Neural progenitor cell (in vitro differentiated cells): ENCODE data around the gene FER. TPM values are rescaled to one million over a fixed set of nuclear protein-coding genes. Genes with fewer than 3 reads are reported as not detected.

Experiments
- DNase-seq: peaks from one replicate; pipeline ENCODE4 v3.0.0-alpha.2; 2016; ENCODE audit warnings: low spot score
- H2AFZ ChIP-seq: fragments of 200-600 bp; sonication (generic); replicated peaks from 2 replicates; pipeline ENCODE4 v1.6.1; 2016; ENCODE audit warnings: antibody characterized with exemption
- H3F3A ChIP-seq: fragments of 200-600 bp; sonication (generic); 2 replicates; pipeline ENCODE4 v1.6.1; 2016; ENCODE audit warnings: antibody characterized with exemption, low read depth
- H3K27ac ChIP-seq: fragments of 200-600 bp; sonication (generic); 2 replicates; pipeline ENCODE4 v1.5.1; 2016; ENCODE audit warnings: mild to moderate bottlenecking
- H3K27me3 ChIP-seq: fragments of 200-600 bp; sonication (generic); 2 replicates; pipeline ENCODE4 v1.6.1; 2016; ENCODE audit warnings: mild to moderate bottlenecking, moderate library complexity
- H3K36me3 ChIP-seq: fragments of 200-600 bp; sonication (generic); 2 replicates; pipeline ENCODE4 v1.5.1; 2016
- H3K4me1 ChIP-seq: fragments of 200-600 bp; sonication (generic); 2 replicates; pipeline ENCODE4 v1.6.1; 2016; ENCODE audit warnings: mixed run types
- H3K4me2 ChIP-seq: fragments of 200-600 bp; sonication (generic); 2 replicates; pipeline ENCODE4 v1.6.1; 2016
- H3K4me3 ChIP-seq: fragments of 200-600 bp; sonication (generic); 2 replicates; pipeline ENCODE4 v1.5.1; 2016
- H3K79me2 ChIP-seq: fragments of 200-600 bp; sonication (generic); 2 replicates; pipeline ENCODE4 v1.6.1; 2016; ENCODE audit warnings: low read depth
- H3K9ac ChIP-seq: fragments of 200-600 bp; sonication (generic); 2 replicates; pipeline ENCODE4 v1.6.1; 2016
- H3K9me3 ChIP-seq: fragments of 200-600 bp; sonication (generic); 2 replicates; pipeline ENCODE4 v1.5.1; 2016; ENCODE audit warnings: low read depth
- H4K20me1 ChIP-seq: fragments of 200-600 bp; sonication (generic); 2 replicates; pipeline ENCODE4 v1.6.1; 2016; ENCODE audit warnings: low read depth
- H3K27ac Mint-ChIP-seq: 3 replicates; pipeline ENCODE4 v1.8.0; 2021; ENCODE audit warnings: mixed read lengths
- H3K27me3 Mint-ChIP-seq: 2 replicates; pipeline ENCODE4 v1.8.0; 2022; ENCODE audit warnings: low read depth, mild to moderate bottlenecking, inconsistent platforms, moderate library complexity, mixed read lengths; ENCODE audit not compliant: insufficient read depth
- H3K36me3 Mint-ChIP-seq: 3 replicates; pipeline ENCODE4 v1.8.0; 2021; ENCODE audit warnings: mixed read lengths
- H3K4me1 Mint-ChIP-seq: 3 replicates; pipeline ENCODE4 v1.8.0; 2021; ENCODE audit warnings: mixed read lengths
- H3K4me3 Mint-ChIP-seq: 3 replicates; pipeline ENCODE4 v1.8.0; 2021; ENCODE audit warnings: mild to moderate bottlenecking, moderate library complexity, mixed read lengths
- H3K9me3 Mint-ChIP-seq: 3 replicates; pipeline ENCODE4 v1.8.0; 2020; ENCODE audit warnings: mixed read lengths
- EZH2 ChIP-seq: fragments of 200-600 bp; sonication (generic); IDR thresholded peaks from 2 replicates; pipeline ENCODE4 v1.6.1; 2017; ENCODE audit warnings: antibody characterized with exemption, mild to moderate bottlenecking, moderate library complexity
- EZH2phosphoT487 ChIP-seq: fragments of 200-600 bp; sonication (generic); IDR thresholded peaks from 2 replicates; pipeline ENCODE4 v1.6.1; 2017; ENCODE audit warnings: antibody characterized with exemption
- total RNA-seq: library from RNA; depleted of rRNA; stranded (reverse); fragments of >200 nt; gene quantifications from 2 replicates; pipeline ENCODE4 v1.2.3, GENCODE V29; 2015; ENCODE audit warnings: low replicate concordance
- TF ChIP-seq, protein P1 (sequence below): fragments of 200-600 bp; sonication (generic); IDR thresholded peaks from 2 replicates; pipeline ENCODE4 v1.5.1; 2017; ENCODE audit warnings: antibody characterized with exemption, mild to moderate bottlenecking

Gene FER
- total RNA-seq, 1 donor from 2014 or later = 25.0 TPM

DNA sequence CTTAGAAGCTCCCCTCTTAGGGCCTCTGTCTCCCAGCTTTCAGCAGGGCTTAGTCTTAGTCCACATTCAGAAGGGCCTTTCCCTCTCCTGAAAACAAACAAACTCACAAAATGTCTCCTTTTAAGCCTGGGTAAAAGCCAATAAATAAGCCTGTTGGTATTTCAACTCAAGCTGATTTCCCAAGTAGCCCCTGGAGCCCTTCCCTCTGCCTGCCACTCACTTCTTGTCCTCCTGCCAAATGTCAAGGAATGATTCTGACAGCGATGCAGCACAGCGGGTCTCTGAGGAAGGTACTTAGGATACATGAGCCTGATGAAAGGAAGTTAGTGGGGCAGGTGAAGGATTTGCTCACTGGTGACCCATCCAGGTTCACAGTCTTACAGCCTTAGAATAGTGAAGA, 451.6 kb downstream of the FER start:
- no peak overlapping the region for H3K4me2 ChIP-seq
- H3K79me2 ChIP-seq = no peaks in the 10 kb centered on the region
- H3F3A ChIP-seq = no peaks in the 10 kb centered on the region
- no peaks in the 10 kb centered on the region for H3K36me3 ChIP-seq
- H3K9ac ChIP-seq = no peak overlapping the region
- DNase-seq = no peak
- H3K27me3 ChIP-seq = no peaks in the 10 kb centered on the region
- H3K4me1 Mint-ChIP-seq = no peaks in the 10 kb centered on the region
- no peaks in the 10 kb centered on the region for H4K20me1 ChIP-seq
- H3K27ac Mint-ChIP-seq = no peak overlapping the region
- peaks cover 3% of the 10 kb centered on the region for H3K9me3 Mint-ChIP-seq
- H3K4me3 Mint-ChIP-seq = no peak overlapping the region
- no peaks in the 10 kb centered on the region for H3K4me1 ChIP-seq
- H3K36me3 Mint-ChIP-seq = peaks cover 3% of the 10 kb centered on the region
- H3K4me3 ChIP-seq = no peak overlapping the region
- H3K9me3 ChIP-seq = no peaks in the 10 kb centered on the region
- H3K27ac ChIP-seq = no peak overlapping the region
- TF ChIP-seq EZH2phosphoT487 (no peak), EZH2 (no peak)
- TF ChIP-seq, protein P1, sequence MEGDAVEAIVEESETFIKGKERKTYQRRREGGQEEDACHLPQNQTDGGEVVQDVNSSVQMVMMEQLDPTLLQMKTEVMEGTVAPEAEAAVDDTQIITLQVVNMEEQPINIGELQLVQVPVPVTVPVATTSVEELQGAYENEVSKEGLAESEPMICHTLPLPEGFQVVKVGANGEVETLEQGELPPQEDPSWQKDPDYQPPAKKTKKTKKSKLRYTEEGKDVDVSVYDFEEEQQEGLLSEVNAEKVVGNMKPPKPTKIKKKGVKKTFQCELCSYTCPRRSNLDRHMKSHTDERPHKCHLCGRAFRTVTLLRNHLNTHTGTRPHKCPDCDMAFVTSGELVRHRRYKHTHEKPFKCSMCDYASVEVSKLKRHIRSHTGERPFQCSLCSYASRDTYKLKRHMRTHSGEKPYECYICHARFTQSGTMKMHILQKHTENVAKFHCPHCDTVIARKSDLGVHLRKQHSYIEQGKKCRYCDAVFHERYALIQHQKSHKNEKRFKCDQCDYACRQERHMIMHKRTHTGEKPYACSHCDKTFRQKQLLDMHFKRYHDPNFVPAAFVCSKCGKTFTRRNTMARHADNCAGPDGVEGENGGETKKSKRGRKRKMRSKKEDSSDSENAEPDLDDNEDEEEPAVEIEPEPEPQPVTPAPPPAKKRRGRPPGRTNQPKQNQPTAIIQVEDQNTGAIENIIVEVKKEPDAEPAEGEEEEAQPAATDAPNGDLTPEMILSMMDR = no peak
- no peaks in the 10 kb centered on the region for H3K27me3 Mint-ChIP-seq
- no peak overlapping the region for H2AFZ ChIP-seq

DNA sequence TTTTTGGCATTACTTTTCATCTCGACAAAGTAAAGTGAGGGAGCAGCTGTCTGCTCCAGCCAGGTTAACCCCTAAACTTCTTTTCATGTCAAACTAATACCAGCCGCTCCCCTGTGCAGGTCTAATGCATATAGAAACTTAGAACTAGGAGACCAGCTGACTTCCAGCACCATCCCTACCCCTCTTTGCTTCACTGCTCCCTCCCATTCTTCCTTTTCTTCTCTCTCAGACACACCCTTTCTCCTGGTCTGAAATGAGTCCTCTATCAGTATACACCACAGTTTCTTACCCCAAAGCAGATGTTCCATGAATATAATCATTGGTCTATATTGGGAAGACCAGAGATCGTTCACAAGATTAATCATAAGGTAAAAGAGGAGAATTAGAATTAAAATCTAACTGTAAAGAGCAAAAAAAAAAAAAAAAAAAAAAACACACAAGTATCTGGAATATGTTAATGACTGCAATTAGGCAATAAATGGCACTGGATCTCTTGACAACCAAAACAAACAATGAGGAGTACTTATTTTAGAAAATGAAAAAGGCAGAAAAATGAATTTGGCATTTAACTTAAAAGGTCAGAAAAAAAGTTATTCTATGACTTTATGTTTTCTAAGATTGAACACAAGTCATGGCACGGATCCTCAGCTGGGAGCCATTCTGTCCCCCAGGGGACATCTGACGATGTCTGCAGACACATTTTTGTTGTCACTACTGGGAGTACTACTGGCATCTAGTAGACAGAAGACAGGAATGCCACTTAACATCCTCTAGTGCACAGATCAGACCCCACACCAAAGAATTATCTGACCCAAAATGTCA, 452.3 kb downstream of the FER start:
- Mint-ChIP-seq H3K4me1 (no peaks in the 10 kb centered on the region), H3K9me3 (peaks cover 3% of the 10 kb centered on the region), H3K27ac (no peak overlapping the region), H3K4me3 (no peak overlapping the region), H3K36me3 (peaks cover 3% of the 10 kb centered on the region), H3K27me3 (no peaks in the 10 kb centered on the region)
- H3F3A ChIP-seq = no peaks in the 10 kb centered on the region
- no peaks in the 10 kb centered on the region for H4K20me1 ChIP-seq
- H3K36me3 ChIP-seq = no peaks in the 10 kb centered on the region
- no peaks in the 10 kb centered on the region for H3K27me3 ChIP-seq
- no peak overlapping the region for H3K9ac ChIP-seq
- no peak for DNase-seq
- H3K4me2 ChIP-seq = no peak overlapping the region
- H3K27ac ChIP-seq = no peak overlapping the region
- TF ChIP-seq, protein P1 = no peak
- H2AFZ ChIP-seq = no peak overlapping the region
- no peaks in the 10 kb centered on the region for H3K4me1 ChIP-seq
- H3K9me3 ChIP-seq = no peaks in the 10 kb centered on the region
- H3K79me2 ChIP-seq = no peaks in the 10 kb centered on the region
- H3K4me3 ChIP-seq = no peak overlapping the region

DNA sequence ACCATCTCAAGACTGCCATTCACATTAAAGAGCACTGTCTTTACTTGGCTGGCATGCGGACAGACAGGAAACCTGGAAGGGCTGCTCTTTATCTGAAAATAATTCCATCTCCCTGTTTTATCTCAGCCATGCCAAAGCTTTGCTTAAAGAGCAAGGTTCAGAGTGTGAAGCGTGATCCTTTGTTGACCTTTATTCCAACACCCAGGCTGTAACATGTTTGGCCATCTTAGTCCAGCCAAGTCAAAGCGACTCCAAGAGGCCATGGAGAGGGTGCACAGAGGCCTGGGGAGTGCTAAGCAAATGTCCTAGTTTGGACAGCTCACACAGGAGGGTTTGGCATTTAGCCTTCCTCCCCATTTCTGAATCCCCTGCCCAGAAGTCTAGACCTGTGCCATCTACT, 467.3 kb downstream of the FER start:
- Histone ChIP-seq H3K27ac (no peak overlapping the region), H2AFZ (no peak overlapping the region), H3K36me3 (no peaks in the 10 kb centered on the region), H3K4me2 (no peak overlapping the region), H3K79me2 (no peaks in the 10 kb centered on the region), H3K27me3 (no peaks in the 10 kb centered on the region), H3K4me1 (no peaks in the 10 kb centered on the region), H3K4me3 (no peak overlapping the region), H3K9ac (no peak overlapping the region), H3F3A (no peaks in the 10 kb centered on the region), H4K20me1 (no peaks in the 10 kb centered on the region), H3K9me3 (no peaks in the 10 kb centered on the region)
- TF ChIP-seq EZH2phosphoT487 (no peak), EZH2 (no peak)
- TF ChIP-seq, protein P1 = no peak
- no peak for DNase-seq
- Mint-ChIP-seq H3K36me3 (no peaks in the 10 kb centered on the region), H3K27ac (no peak overlapping the region), H3K4me3 (no peak overlapping the region), H3K9me3 (peaks cover 7% of the 10 kb centered on the region), H3K4me1 (no peaks in the 10 kb centered on the region), H3K27me3 (no peaks in the 10 kb centered on the region)
